Raji (cell line): ENCODE measurements around the gene BPTF.

Source experiments
- POLR2A ChIP-seq: IDR thresholded peaks from 2 replicates; pipeline ENCODE4 v1.6.1; 2011; ENCODE audit warnings: low read depth, low read length, control low read depth; ENCODE audit not compliant: insufficient read depth

Gene BPTF

DNA sequence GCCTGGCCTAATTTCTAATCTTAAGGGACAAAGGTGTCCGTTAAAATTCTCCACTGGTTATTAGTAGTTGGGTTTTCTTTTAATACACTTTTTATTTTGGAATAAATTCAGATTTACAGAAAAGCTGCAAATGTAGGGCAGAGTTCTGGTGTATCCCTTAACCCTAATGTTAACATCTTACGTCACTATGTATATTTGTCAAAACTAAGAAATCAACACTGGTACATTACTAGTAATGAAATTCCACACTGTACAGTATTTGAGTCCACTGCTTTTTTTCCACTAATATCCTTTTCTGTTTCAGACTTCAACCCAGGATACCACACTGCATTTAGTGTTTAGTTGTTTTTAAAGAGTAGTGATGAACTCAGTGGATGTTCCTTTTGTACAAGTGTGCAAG lies 191.5 kb downstream of the BPTF start:
- no peak for TF ChIP-seq POLR2A

DNA sequence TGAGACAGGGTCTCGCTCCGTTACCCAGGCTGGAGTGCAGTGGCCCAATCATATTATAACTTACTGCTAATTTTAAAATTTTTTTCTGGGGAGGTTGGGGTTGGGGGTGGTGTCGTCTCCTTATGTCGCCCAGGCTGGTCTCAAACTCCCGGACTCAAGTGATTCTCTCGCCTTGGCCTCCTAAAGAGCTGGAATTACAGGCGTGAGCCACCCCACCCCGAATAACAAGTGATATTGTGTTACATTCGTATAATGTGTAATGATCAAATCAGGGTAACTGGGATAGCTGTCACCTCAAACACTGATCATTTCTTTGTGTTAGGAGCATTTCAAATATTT lies 194.0 kb downstream of the BPTF start:
- TF ChIP-seq POLR2A = no peak

DNA sequence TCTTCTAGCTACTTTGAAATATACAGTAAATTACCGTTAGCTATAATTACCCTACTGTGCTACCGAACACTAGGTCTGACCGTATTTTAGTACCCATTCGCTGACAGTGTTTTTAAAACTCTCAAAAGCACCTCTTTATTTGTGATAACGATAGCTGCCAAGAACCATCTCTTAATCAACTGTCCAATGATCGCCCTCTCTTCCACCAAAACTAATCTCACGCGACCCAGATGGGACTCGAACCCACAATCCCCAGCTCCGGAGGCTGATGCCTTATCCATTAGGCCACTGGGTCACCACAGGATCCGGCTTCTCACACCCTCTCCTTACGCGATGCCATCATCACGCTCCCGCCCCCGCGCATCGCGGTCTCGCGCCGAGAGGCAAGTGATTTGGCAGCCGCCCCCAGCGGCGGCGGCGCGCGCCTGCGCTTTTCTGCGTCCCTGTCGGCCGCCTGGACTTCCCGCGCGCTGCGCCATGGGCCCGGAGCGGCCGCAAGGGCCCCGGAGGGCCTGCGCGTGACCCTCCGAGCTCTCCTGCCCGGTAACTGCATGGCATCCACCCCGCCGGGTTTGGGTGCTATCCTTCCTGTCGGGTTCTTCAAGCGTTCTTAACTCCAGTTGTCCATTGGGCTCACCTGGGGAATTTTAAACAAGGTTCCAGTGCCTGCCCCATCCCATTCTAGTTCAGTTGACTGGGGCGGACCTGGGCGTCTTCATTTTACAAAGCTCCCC lies 194.5 kb downstream of the BPTF start:
- peak; percentile 97 for TF ChIP-seq POLR2A

- TF ChIP-seq POLR2A = no peak
Measured at GRCh38 chr17:68020409-68020756, 195.1 kb downstream of the BPTF start.

DNA sequence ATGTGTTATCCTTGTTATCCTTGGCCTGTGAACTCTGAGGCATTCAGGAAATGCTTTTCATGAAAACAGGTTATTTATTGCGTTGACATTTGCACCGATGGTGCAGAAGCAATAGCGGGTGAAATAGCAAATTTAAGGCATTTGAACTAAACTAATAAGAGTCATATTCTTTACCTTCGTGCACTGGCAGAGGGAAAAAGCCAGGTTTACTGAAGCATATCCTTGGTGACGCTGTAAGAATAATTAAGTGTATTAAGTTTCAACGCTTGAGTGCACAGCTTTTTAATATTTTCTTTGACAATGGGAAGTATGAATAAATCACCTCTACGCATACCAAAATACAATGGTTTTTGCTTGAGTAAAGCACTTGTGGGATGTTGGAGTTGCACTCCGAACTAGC lies 196.7 kb downstream of the BPTF start:
- no peak for TF ChIP-seq POLR2A

DNA sequence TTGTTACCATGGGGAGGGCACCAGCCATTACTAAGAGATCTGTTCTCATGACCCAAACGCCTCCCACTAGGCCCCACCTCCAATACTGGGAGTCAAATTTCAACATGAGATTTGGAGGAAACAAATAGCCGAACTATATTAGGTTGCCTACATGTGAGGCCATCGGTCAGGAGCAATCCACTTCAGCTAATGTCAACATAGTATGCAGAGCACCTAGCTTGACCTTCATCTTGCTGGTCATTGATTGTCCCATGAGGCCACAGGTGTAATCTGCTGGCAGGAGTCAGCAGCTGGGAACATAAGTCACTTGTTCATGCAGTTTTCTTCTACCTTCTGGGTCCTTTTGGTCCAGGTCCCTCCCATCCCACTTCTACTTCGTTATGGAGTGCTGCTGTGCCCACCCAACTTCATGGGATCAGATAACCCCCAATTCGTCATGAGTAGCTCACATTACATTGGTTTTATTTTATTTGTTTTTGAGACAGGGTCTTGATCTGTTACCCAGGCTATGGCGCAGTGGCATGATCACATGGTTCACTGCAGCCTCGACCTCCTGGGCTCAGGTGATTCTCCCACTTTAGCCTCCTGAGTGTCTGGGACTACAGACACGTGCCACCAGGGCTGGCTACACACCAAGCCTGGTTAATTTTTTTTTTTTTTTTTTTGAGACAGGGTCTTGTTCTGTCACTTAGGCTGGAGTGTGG lies 204.4 kb downstream of the BPTF start:
- TF ChIP-seq POLR2A = no peak
